NCI-H1417 treated with DMSO at 0.1 percent for 48 hours (cell line): ENCODE data around the gene MAOB.
"Not testable (repeated sequence)": the region's sequence is repeated elsewhere in the genome, so short reads cannot be mapped to it uniquely, and the experiment has no call there.

Experiments used
- DNase-seq: peaks from one replicate; lab custom pipeline; 2025; lab: John Stamatoyannopoulos, UW

The MAOB gene

DNA sequence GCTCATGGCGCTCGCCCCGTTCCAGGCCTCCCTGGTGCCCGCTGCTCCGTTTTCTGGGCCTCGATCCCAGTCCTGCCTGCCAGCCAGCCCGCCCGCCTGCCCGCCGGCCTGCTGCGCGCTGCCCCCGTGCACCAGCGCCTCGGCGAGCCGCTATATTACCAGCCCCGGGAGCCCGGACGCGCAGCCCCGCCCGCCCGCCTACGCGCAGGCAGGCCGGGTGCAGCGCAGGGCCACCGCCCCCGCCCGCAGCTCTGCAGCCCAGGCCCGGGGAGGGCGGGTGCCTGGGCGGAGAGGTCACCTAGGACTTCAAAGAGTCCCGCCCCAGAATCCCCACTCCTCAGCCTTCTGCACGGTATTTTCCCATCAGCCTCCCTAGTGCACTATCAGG lies at the start of gene MAOB:
TSS of gene MAOB (minus strand) at position 157 of the 388 bp plus-strand sequence. CDS start at position 6, 151 bp downstream.
- DNase-seq: no peak

DNA sequence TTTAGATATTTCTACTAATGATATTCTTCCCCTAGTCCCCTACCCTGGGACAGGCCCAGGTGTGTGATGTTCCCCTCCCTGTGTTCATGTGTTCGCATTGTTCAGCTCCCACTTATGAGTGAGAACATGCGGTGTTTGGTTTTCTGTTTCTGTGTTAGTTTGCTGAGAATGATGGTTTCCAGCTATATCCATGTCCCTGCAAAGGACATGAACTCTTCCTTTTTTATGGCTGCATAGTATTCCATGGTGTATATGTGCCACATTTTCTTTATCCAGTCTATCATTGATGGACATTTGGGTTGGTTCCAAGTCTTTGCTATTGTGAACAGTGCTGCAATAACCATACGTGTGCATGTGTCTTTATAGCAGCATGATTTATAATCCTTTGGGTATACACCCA lies 39.8 kb upstream of the MAOB start:
- not testable (repeated sequence) for DNase-seq

DNA sequence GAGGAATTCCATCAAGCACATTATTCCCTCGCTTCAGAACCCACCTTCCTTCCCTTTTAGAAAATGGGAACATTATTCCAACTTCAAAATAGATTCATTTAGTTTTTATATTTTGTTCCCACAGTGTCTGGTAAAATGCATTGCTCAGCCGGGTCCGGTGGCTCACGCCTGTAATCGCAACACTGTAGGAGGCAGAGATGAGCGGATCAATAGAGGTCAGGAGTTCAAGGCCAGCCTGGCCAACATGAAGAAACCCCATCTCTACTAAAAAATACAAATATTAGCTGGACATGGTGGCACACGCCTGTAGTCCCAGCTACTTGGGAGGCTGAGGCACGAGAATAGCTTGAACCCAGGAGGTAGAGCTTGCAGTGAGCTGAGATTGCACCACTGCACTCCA lies 28.5 kb upstream of the MAOB start:
- not testable (repeated sequence) for DNase-seq

DNA sequence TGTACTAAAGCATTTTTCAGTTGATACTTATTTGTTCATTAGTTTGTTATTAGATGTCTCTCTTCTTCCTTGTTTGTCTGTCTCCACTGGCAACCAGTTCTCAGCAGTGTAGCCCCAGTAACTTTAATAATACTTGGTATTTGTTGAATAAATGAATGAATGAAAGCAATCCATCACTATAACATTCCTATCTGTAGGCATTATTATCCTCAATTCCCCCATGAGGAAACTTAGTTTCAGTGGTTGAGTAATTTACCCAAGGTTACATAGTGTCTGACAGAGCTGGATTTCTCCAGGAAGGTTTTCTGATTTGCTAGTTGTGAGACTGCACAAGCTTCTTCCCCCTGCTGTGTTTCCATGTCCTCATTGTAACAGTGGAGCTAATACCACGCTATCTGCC lies 27.8 kb upstream of the MAOB start:
- no peak for DNase-seq

DNA sequence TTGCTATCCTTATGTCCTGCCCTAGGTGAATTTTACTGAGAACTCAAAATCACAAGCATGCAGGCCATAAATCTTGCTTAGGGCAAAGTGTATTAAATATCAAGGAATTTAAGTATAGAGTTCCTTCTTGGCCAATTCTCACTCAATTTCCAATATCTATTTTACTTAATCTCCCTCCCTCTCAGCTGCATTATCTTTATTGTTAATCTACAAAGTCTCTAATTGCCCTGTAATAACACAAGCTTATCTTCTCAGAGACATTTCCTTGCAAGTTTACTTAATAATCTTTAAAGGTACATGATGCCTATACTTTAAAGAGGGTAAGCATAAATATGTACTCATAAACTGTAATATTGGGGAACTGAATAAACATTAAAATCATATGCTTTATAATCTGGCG lies 26.9 kb upstream of the MAOB start:
- no peak for DNase-seq

DNA sequence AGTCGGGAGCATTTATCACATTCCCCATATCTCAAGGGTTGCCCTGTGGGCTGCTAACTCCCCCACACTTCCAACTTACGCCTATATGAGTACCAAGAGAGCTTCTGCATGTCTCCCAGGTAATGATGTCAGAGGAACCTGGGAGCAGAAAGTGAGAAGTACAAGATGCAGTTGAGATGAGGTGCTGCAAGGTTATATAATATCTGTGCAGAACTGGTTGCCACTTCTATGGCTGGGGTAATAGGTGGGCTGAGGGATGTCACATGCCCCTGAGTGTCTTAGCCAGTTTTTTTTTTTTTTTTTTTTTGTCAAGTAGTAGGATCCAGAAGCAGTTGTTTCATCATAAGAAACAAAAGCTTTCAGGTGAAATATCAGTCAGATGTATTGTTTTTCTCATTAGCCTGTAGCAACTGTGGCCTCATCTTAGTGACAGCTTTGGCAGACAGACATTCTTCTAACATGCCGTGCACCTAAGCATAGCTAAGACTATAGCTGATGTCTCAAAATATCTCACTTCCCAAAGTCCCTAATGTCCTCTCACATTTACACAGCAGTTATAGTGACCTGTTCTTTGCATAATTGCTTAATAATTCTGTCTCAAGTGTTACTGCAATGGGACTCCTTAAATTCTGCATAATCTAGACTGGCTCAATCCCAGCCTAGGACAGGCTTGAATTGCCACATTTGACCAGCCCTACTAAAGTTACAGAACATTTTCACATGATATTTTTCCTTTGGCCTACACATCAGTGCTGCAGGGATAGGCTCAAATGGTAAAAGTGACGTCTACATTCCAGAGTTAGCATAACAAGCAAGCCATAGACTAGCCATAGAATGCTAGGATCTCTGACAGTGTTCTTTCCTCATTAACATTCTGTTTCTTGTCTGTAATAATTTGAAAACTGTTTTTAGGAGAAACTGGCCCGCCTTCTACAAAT lies 17.9 kb upstream of the MAOB start:
- DNase-seq: no peak

DNA sequence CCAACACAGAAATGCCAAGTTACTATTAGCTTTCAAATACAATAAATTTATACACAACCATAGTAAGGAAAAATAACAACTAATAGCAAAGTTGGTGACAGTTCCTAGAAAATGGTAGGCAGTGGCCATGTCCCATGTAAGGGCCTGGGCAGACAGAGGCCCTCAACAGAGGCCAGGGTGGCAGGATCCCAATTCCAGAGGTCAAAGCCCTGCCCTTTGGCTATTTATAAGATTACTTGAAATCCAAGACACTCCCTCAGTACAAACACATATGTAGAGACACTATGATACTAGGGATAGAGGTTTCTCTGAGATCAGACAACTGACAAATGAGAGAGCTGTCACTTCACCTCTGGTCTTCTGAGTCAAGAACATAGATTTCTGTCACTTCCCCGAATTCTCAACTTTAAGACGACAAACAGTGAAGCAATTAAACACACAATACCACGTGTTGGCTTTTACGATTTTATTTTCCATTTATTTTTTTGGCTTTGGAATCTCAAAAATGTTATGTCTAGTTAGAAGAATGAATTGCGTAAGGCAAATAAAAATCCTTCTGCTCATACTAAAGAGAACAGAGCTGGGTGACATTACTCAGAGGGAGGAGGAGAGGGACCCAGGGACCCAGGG lies 16.3 kb upstream of the MAOB start:
- DNase-seq: no peak

DNA sequence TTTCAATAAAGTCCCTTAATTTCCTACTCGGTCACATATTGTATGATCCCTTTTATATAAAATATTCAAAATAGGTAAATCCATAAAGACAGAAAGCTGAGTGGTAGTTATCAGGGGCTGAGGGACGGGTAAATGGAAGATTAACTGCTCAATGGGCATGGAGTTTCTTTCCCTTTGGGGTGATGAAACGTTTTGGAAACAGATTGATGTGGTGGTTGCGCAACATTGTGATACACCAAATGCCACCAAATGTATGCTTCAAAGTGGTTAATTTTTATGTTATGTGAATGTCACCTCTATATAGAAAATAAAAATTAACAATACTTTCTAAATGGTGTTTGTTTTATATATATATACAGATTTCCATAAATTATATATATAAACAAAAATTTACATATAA lies 15.0 kb upstream of the MAOB start:
- no peak for DNase-seq

DNA sequence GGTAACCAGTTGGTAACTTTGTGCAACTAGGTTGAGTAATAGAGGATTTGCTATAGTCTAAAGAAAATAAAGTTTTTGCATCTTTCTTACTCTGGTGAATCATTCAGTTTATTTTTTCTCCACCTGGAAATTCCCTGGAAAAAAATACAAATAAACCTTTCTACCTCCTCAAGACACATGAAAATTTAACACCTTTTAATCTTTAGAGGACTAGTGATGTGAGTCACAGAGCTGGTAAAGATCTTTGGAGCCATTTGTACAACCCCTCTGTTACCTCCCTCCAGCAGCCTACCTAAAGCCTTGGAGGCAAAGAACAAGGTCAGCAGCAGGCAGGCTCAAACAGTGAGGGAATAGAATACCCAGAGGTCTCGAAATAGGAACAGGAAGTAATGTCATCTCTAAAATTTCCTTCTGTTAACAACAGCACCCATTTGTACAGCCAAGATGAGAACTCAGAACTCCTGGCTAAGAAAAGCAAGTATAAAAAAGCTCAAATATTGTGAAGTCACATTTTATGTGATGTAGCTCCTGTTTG lies 10.2 kb upstream of the MAOB start:
- DNase-seq: no peak

DNA sequence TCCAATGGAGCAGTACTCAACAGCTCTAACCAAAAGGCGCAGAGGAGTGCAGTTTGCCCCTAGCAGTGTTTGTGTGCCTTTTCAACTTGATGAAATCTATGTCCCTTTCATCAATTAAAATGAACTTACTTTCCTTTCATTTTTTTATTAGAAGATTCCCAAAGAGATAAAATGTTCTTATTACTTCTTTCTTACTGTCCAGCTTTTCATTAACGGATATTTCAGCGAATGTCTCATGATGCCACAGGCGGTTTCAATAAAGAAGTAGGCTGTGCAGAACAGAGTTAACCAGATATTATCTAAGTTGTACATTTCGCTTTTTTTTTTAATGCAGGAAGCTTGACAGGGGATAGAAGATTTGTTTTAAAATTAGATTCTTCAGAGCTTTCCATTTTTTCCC lies 3.4 kb upstream of the MAOB start:
- DNase-seq: no peak

DNA sequence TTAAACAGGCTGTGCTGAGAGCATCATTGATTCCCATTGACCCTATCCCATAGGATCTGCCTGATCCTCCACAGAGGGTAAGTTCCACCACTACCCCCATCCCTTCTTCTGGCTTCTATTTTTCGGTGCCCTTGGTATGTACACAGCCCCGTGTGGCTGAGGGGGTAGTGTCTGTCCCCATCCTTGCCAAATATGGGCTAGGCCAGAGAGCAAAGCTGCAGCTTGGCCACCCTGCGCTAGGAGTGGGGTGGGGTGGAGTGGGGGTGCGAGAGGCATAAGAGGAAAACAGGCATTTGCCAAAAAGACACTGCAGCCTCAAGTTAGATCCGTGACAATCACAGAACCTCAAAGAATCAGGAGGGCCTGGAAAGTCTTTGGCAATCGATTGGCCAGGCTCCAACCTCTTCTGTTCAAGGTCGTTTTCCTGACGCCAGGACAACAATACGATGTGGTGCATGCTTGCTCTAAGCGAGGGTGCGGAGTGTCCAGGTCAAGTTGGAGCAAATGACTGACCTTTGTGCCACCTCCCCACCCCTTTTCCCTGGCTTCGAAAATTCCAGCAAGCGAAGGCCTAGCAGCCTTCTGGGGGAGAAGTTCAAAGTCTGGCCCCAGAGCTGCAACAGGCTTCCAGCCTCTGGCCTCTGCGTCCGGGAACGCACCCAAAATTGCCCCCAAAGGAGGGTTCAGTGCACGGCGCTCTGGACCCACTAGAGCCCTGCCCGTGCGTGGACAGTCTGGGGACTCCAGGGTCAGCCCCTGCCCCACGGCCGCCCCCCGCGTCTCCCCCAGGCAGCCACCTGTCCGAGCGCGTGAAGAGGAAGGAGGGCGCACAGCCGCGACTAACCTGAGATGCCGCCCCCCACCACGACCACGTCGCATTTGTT lies 598 bp downstream of the MAOB start:
- no peak for DNase-seq

DNA sequence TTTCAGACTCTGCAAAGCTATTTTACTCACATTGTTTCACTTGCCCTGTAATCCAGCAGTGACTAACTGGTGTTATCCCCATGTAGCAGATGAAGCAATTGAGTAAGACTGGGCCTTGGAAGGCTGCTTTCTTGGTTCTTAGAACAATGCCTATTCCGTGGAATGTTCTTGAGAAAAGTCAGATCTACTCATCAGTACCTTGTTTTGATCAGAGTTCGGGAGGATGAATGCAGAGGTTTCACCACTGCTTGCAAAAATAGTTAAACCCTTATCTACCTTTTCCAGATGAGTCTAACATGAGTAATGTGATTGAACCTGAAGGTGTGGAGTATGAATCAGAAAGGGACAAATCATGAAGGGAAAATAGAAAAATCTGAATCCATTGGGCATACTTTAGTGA lies 1.8 kb downstream of the MAOB start:
- DNase-seq: no peak

DNA sequence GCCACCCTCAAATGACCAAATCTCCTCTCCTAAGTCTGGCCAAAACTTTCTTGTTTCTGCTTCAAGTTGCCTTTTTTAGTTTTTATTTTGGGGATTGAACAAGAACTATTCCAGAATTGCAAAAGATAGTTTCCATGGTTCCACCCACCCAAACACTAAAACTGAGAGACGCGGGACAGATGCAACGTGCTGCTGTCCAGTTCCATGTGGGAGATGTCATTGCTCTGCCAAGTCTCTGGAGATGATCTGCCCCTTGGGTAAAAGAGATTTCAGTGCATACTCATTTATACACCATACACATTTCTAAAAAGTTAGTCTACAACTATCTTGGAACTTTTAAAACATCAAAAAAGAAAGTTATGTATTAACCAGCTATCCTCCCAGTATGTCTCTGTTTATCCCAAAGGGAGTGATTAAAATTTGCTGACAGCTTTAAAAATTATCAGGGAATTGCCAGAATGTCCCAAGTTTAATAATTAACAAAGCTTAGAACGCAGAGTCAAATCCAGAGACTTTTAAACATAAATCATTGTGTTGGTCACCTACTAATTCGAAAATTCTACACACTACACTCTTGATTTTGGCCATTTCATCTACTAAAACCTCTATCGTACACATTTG lies 3.2 kb downstream of the MAOB start:
- DNase-seq: no peak

DNA sequence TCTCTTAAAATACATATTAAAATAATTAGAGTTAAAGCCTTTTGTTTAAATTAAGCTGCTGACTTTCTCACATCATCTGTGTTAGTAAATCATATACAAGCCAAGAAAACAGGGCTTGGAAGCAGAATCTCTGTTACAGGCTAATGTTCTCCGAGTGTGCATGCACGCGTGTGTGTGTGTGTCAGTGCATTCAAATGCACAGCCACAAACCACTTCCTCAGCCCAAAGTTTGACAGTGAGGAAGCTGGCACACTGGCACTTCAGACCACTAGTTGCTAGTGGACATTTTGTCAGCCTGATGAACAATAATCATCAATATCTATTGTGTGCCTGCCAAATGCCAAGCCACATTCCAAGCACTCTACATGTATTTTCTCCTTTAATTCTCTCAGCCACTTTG lies 5.6 kb downstream of the MAOB start:
- DNase-seq: no peak

DNA sequence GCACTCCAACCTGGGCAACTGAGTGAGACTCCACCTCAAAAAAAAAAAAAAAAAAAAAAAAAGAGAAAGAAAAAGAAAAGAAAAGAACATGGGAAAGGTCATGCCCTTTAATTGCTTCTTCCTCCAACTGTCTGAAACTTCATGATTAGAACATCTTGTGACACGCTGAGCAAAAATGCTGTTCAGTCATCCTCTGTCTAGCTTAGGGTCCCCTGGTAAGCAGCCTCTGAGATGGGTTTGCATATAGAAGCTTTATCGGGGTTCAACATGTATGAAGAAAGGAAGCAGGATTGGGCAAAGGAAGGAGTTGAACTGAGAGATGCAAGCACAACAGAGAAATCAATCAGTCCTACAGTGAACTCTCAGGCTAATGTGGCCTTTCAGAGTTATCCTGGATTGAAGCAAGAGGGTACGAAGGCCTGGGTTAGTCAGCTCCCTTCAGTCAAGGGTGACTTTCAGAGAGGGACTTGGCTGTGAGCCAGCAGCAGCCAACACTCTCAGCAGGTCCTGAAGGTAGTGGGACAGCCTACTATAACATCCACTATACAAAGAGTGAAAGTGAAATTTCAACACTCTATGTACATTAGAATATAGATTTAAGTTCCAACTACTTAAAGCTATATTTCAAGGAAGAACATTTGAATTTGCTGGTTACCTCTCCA lies 11.4 kb downstream of the MAOB start:
- no peak for DNase-seq

DNA sequence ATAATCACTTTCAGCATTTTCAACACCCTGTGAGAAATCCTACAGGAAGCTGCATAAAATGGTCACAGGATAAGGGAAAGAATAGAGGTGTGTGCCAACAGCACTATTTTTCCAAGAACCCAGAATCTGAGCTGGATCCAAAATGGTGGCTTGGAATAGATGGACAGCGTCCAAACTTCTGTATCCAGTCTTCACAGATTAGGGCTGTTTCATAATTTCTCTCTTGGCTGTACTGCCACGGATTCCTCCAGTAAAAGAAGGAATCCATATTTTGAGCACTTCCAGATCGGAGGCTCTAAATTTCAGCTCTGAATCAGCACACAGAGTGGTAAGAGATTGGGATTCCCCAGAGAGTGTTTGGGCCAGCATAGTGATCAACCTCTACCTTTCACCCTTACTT lies 12.2 kb downstream of the MAOB start:
- no peak for DNase-seq

DNA sequence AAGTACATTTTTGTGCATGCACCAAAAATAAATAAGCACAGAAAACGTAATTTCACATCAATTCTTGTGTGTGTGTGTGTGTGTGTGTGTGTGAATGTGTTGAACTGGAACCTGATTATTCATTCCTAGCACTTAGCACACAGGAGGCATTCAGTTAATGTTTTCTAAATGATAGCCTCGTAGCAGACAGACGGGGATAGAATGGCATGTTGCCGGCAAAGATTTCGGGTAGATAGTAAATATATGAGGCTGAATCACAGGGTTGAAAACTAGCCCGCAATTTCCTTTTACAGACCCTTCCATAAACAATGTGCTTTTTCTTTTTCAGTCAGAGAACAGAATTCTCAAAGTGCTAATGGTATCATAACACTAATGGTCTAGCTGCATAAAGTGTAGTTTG lies 13.5 kb downstream of the MAOB start:
- no peak for DNase-seq

DNA sequence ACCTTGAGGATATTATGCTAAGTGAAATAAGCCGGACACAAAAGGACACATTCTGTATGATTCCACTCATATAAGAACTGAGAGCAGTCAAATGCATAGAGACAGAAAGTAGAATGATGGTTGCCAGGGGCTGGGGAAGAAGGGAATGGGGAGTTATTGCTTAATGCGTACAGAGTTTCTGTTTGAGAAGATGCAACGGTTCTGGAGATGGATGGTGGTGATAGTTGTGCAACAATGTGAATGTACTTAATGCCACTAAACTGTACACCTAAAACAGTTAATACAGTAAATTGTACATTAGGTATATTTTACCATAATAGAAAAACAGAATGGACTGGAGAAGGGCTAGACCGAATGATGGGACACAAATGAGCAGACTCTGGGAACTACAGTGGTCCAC lies 15.8 kb downstream of the MAOB start:
- DNase-seq: no peak

DNA sequence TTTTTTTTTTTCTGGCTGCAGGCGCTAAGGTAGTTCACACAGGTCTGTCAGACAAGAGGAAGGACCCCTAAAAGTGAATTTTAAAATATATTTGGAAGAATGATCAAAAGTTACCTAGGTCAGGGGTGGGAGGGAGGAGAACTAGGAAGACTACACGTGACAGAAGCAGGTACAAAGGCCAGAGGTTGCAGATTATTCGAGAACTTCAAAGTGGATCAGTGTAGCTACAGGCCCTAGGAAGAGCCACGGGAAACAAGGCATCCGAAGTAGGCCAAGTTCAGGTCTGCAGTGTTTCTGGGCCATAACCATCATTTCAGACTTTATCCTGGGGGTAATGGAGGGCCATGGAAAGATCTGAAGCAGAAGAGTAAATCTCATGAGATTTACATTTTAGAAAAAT lies 16.5 kb downstream of the MAOB start:
- DNase-seq: no peak

DNA sequence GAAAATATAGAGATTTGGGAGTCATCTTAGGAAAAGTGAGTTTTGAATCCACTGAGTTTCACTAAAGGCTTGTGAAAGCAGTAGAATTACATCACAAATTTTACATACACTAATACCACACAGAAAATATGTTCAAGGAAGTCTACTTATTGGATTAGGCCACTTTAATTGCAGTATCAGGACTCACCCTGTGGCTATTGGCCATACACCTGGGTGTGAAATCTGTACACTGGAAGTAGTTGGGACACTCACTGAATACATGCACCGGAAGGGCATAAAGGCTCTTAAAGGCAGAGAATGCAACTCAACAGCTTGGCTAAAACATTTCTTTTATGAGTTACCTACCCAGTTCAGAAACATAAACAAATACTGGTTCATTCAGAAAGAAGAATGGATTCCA lies 19.8 kb downstream of the MAOB start:
- DNase-seq: no peak

DNA sequence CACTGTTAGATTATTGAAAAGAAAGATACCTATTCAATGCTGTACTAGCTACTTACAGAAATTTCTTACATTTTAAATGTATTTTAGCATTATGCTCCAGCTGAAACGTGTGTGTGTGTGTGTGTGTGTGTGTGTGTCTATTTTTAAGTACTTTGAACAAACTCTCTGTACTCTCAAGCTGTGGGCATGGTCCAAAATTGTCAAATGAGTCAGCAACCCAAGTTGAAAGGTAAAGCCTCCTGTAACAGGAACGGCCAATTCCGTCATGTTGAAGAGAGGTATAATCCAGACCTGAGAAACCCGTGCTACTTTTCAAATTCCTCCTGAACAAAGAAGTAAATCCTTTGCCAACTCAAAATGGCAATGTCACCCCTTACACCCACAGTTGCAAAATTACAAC lies 20.5 kb downstream of the MAOB start:
- no peak for DNase-seq
